ENCODE data around the gene TSKS.

- TF ChIP-seq EZH2 (IDR thresholded peaks at IDR 0.05; ENCODE audit: insufficient read depth, poor library complexity, severe bottlenecking) (no peak), EZH2phosphoT487 (IDR thresholded peaks at IDR 0.05; ENCODE audit: insufficient read depth, low read depth) (no peak)
Observed at GRCh38 chr19:49806620-49806959, 43.5 kb upstream of the TSKS start.

Data from GM23248 (cell line).